Measurements from ENCODE around the gene SPATA19. TPM values are rescaled to one million over a fixed set of nuclear protein-coding genes. Genes with fewer than 3 reads are reported as not detected.

Gene SPATA19
- total RNA-seq, 6 experiments from 2014 or later, result not detected

GRCh38 chr11:133826866-133827265 lies 18.4 kb downstream of the SPATA19 start:
- peaks cover 62% of the 10 kb centered on the region for H3K9me3 Mint-ChIP-seq
- H3K36me3 Mint-ChIP-seq (ENCODE audit: low read depth), result 0 out of 2 replicates have a peak, but pooled peaks cover 6% of the 10 kb centered on the region
- no peaks in the 10 kb centered on the region for H3K4me1 Mint-ChIP-seq (ENCODE audit: low read depth)
- no peak for TF ChIP-seq CTCF (IDR thresholded peaks at IDR 0.05)
- DNase-seq, result no peak
- no peak overlapping the region for H3K4me3 Mint-ChIP-seq
- H3K27me3 Mint-ChIP-seq (ENCODE audit: insufficient read depth), result no peaks in the 10 kb centered on the region; the same call in none of the 2 replicates
- no peak overlapping the region for H3K27ac Mint-ChIP-seq

DNA sequence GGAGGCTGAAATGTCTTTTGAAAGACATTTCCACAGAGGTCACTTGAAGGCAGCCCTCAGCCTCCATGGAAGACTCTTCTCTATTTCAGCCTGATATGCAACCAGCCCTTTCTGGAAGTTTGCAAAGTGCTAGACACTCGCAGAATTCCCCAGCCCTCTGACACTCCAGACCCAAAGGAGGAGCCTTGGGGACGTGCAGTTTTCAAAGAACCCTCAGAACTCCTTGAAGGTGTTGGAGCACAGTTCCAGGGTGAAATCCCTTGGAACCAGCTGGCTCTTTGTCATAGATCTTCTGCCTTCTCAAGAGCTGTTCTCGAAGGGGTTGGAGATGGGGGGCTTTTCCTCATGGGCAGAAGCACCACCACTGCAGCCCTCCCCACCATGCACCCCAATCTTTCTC lies 19.6 kb downstream of the SPATA19 start:
- H3K9me3 Mint-ChIP-seq, result peaks cover 69% of the 10 kb centered on the region
- H3K4me3 Mint-ChIP-seq, result no peak overlapping the region
- DNase-seq, result no peak
- no peak for TF ChIP-seq CTCF (IDR thresholded peaks at IDR 0.05)
- H3K27ac Mint-ChIP-seq, result no peak overlapping the region
- no peaks in the 10 kb centered on the region; the same call in none of the 2 replicates for H3K27me3 Mint-ChIP-seq (ENCODE audit: insufficient read depth)
- H3K4me1 Mint-ChIP-seq (ENCODE audit: low read depth), result no peaks in the 10 kb centered on the region
- 0 out of 2 replicates have a peak, but pooled peaks cover 4% of the 10 kb centered on the region for H3K36me3 Mint-ChIP-seq (ENCODE audit: low read depth)

- Mint-ChIP-seq H3K27ac (no peak overlapping the region), H3K4me3 (no peak overlapping the region)
Measured at GRCh38 chr11:133825156-133825555, 20.2 kb downstream of the SPATA19 start.

GRCh38 chr11:133824593-133824992 lies 20.7 kb downstream of the SPATA19 start:
- H3K27ac Mint-ChIP-seq, result no peak overlapping the region
- no peaks in the 10 kb centered on the region; the same call in none of the 2 replicates for H3K27me3 Mint-ChIP-seq (ENCODE audit: insufficient read depth)
- H3K4me3 Mint-ChIP-seq, result no peak overlapping the region
- no peak for DNase-seq
- TF ChIP-seq CTCF (IDR thresholded peaks at IDR 0.05), result no peak
- H3K36me3 Mint-ChIP-seq (ENCODE audit: low read depth), result 0 out of 2 replicates have a peak, but pooled peaks cover 4% of the 10 kb centered on the region
- H3K9me3 Mint-ChIP-seq, result peaks cover 67% of the 10 kb centered on the region
- no peaks in the 10 kb centered on the region for H3K4me1 Mint-ChIP-seq (ENCODE audit: low read depth)

More at GRCh38 chr11:133825156-133825555, 20.2 kb downstream of the SPATA19 start:
- no peak for TF ChIP-seq CTCF (IDR thresholded peaks at IDR 0.05)
- Mint-ChIP-seq H3K36me3 (ENCODE audit: low read depth) (0 out of 2 replicates have a peak, but pooled peaks cover 4% of the 10 kb centered on the region), H3K4me1 (ENCODE audit: low read depth) (no peaks in the 10 kb centered on the region), H3K9me3 (peaks cover 66% of the 10 kb centered on the region), H3K27me3 (ENCODE audit: insufficient read depth) (no peaks in the 10 kb centered on the region; the same call in none of the 2 replicates)
- no peak for DNase-seq

- Mint-ChIP-seq H3K4me3 (no peak overlapping the region), H3K27me3 (ENCODE audit: insufficient read depth) (no peaks in the 10 kb centered on the region; the same call in none of the 2 replicates), H3K27ac (no peak overlapping the region), H3K9me3 (peaks cover 70% of the 10 kb centered on the region), H3K4me1 (ENCODE audit: low read depth) (no peaks in the 10 kb centered on the region), H3K36me3 (ENCODE audit: low read depth) (peaks cover 4% of the 10 kb centered on the region; the same call in 1 of the 2 replicates)
- TF ChIP-seq CTCF (IDR thresholded peaks at IDR 0.05), result no peak
- DNase-seq, result no peak
Measured at GRCh38 chr11:133823614-133824013, 21.7 kb downstream of the SPATA19 start.
